HAP-1 (cell line): ENCODE results near the gene ACER3.
"Not testable (repeated sequence)": the region's sequence is repeated elsewhere in the genome, so short reads cannot be mapped to it uniquely, and the experiment has no call there.

Experiments
- DNase-seq, 2 experiments: peaks; one replicate each; pipeline ENCODE4 v3.0.0-alpha.2; 2016 to 2020; ENCODE audit warnings: low spot score in 2 of 2
- H3K27me3 ChIP-seq: fragments of 250-450 bp; sonication (Bioruptor Pico); 2 replicates; pipeline ENCODE4 v1.5.1; 2020; ENCODE audit warnings: low read depth, mild to moderate bottlenecking, moderate library complexity
- H3K36me3 ChIP-seq: fragments of 250-450 bp; sonication (Bioruptor Pico); replicated peaks from 2 replicates; pipeline ENCODE4 v1.5.1; 2020; ENCODE audit warnings: mild to moderate bottlenecking
- H3K4me1 ChIP-seq: fragments of 250-450 bp; sonication (Bioruptor Pico); 2 replicates; pipeline ENCODE4 v1.5.1; 2020; ENCODE audit warnings: mild to moderate bottlenecking
- H3K4me3 ChIP-seq: fragments of 250-450 bp; sonication (Bioruptor Pico); 2 replicates; pipeline ENCODE4 v1.5.1; 2020; ENCODE audit warnings: mild to moderate bottlenecking, moderate library complexity
- H3K9me3 ChIP-seq: fragments of 250-450 bp; sonication (Bioruptor Pico); 2 replicates; pipeline ENCODE4 v1.5.1; 2020; ENCODE audit warnings: mild to moderate bottlenecking, moderate library complexity
- in situ Hi-C: fragments of 300-500 bp; cut with MboI; formaldehyde crosslinking; loops from 3 replicates; pipeline ENCODE4 v1.14.3; 2020; ENCODE audit warnings: low sequenced_read_pairs, inconsistent platforms, mixed read lengths

The ACER3 gene

GRCh38 chr11:77053217-77054015, 192.7 kb downstream of the ACER3 start:
- in situ Hi-C loops: no loop called here
- DNase-seq: peak in 1 of 2 experiments; percentile 25
- peaks cover 17% of the 10 kb centered on the region for H3K4me1 ChIP-seq
- H3K27me3 ChIP-seq: no peaks in the 10 kb centered on the region
- H3K9me3 ChIP-seq: 0 out of 2 replicates have a peak, but pooled peaks cover 7% of the 10 kb centered on the region
- no peak overlapping the region for H3K4me3 ChIP-seq
- no peaks in the 10 kb centered on the region for H3K36me3 ChIP-seq

- Histone ChIP-seq H3K9me3 (0 out of 2 replicates have a peak, but pooled peaks cover 7% of the 10 kb centered on the region), H3K36me3 (no peaks in the 10 kb centered on the region), H3K4me1 (peaks cover 12% of the 10 kb centered on the region), H3K4me3 (no peak overlapping the region), H3K27me3 (no peaks in the 10 kb centered on the region)
- in situ Hi-C loops: no loop called here
- no peak for DNase-seq
Observed at GRCh38 chr11:77054084-77054483, 193.4 kb downstream of the ACER3 start.

GRCh38 chr11:77055101-77055561, 194.4 kb downstream of the ACER3 start:
- no peak overlapping the region for H3K4me3 ChIP-seq

GRCh38 chr11:77055913-77056312, 195.2 kb downstream of the ACER3 start:
- in situ Hi-C loops: no loop called here
- no peak for DNase-seq

More at GRCh38 chr11:77055101-77055561, 194.4 kb downstream of the ACER3 start:
- DNase-seq: no peak
- Histone ChIP-seq H3K27me3 (no peaks in the 10 kb centered on the region), H3K36me3 (no peaks in the 10 kb centered on the region), H3K9me3 (0 out of 2 replicates have a peak, but pooled peaks cover 7% of the 10 kb centered on the region), H3K4me1 (peaks cover 7% of the 10 kb centered on the region)
- in situ Hi-C loops: no loop called here

GRCh38 chr11:77056814-77057402, 196.2 kb downstream of the ACER3 start:
- in situ Hi-C loops: no loop called here
- Histone ChIP-seq H3K4me3 (no peak overlapping the region), H3K9me3 (0 out of 2 replicates have a peak, but pooled peaks cover 7% of the 10 kb centered on the region), H3K36me3 (no peaks in the 10 kb centered on the region), H3K4me1 (peaks cover 7% of the 10 kb centered on the region), H3K27me3 (no peaks in the 10 kb centered on the region)
- no peak for DNase-seq

More at GRCh38 chr11:77055913-77056312, 195.2 kb downstream of the ACER3 start:
- H3K27me3 ChIP-seq: no peaks in the 10 kb centered on the region
- H3K9me3 ChIP-seq: 0 out of 2 replicates have a peak, but pooled peaks cover 7% of the 10 kb centered on the region
- no peaks in the 10 kb centered on the region for H3K36me3 ChIP-seq
- peaks cover 7% of the 10 kb centered on the region for H3K4me1 ChIP-seq
- H3K4me3 ChIP-seq: no peak overlapping the region

GRCh38 chr11:77057938-77058474, 197.3 kb downstream of the ACER3 start:
- no peaks in the 10 kb centered on the region for H3K36me3 ChIP-seq
- in situ Hi-C loops: no loop called here

GRCh38 chr11:77058900-77059299, 198.2 kb downstream of the ACER3 start:
- peaks cover under 1% of the 10 kb centered on the region for H3K4me1 ChIP-seq
- no peak overlapping the region for H3K4me3 ChIP-seq
- DNase-seq: no peak
- no peaks in the 10 kb centered on the region for H3K36me3 ChIP-seq
- H3K27me3 ChIP-seq: no peaks in the 10 kb centered on the region
- H3K9me3 ChIP-seq: 0 out of 2 replicates have a peak, but pooled peaks cover 7% of the 10 kb centered on the region
- in situ Hi-C loops: no loop called here

More at GRCh38 chr11:77057938-77058474, 197.3 kb downstream of the ACER3 start:
- no peak for DNase-seq
- H3K4me1 ChIP-seq: peaks cover 7% of the 10 kb centered on the region
- 0 out of 2 replicates have a peak, but pooled peaks cover 7% of the 10 kb centered on the region for H3K9me3 ChIP-seq
- H3K4me3 ChIP-seq: no peak overlapping the region
- no peaks in the 10 kb centered on the region for H3K27me3 ChIP-seq

GRCh38 chr11:77059806-77060205, 199.1 kb downstream of the ACER3 start:
- Histone ChIP-seq H3K27me3 (no peaks in the 10 kb centered on the region), H3K9me3 (0 out of 2 replicates have a peak, but pooled peaks cover 7% of the 10 kb centered on the region), H3K4me1 (no peaks in the 10 kb centered on the region), H3K4me3 (no peak overlapping the region), H3K36me3 (no peaks in the 10 kb centered on the region)
- peak in 1 of 2 experiments; percentile 33 for DNase-seq
- in situ Hi-C loops: no loop called here

GRCh38 chr11:77060234-77060633, 199.5 kb downstream of the ACER3 start:
- Histone ChIP-seq H3K9me3 (0 out of 2 replicates have a peak, but pooled peaks cover 7% of the 10 kb centered on the region), H3K4me3 (no peak overlapping the region), H3K27me3 (no peaks in the 10 kb centered on the region), H3K36me3 (no peaks in the 10 kb centered on the region), H3K4me1 (no peaks in the 10 kb centered on the region)
- in situ Hi-C loops: no loop called here
- DNase-seq: no peak

GRCh38 chr11:77061258-77061657, 200.5 kb downstream of the ACER3 start:
- H3K4me3 ChIP-seq, DNase-seq, in situ Hi-C loops, H3K27me3 ChIP-seq, H3K9me3 ChIP-seq, H3K36me3 ChIP-seq, H3K4me1 ChIP-seq: not testable (repeated sequence)

- no peak overlapping the region for H3K4me3 ChIP-seq
- H3K27me3 ChIP-seq: no peaks in the 10 kb centered on the region
- no peaks in the 10 kb centered on the region for H3K9me3 ChIP-seq
- no peaks in the 10 kb centered on the region for H3K36me3 ChIP-seq
- no peaks in the 10 kb centered on the region for H3K4me1 ChIP-seq
- in situ Hi-C loops: no loop called here
- DNase-seq: no peak
Observed at GRCh38 chr11:77062924-77063323, 202.2 kb downstream of the ACER3 start.

- Histone ChIP-seq H3K9me3 (no peaks in the 10 kb centered on the region), H3K36me3 (no peaks in the 10 kb centered on the region), H3K4me1 (no peaks in the 10 kb centered on the region), H3K27me3 (no peaks in the 10 kb centered on the region), H3K4me3 (no peak overlapping the region)
- DNase-seq: peak in 1 of 2 experiments; percentile 3
- in situ Hi-C loops: no loop called here
Observed at GRCh38 chr11:77063407-77063806, 202.7 kb downstream of the ACER3 start.

GRCh38 chr11:77063861-77064260, 203.1 kb downstream of the ACER3 start:
- no peak for DNase-seq
- in situ Hi-C loops: no loop called here
- Histone ChIP-seq H3K36me3 (no peaks in the 10 kb centered on the region), H3K4me1 (no peaks in the 10 kb centered on the region), H3K9me3 (no peaks in the 10 kb centered on the region), H3K27me3 (no peaks in the 10 kb centered on the region), H3K4me3 (no peak overlapping the region)
